ENCODE results near the gene CDH13. TPM values are rescaled to one million over a fixed set of nuclear protein-coding genes. Genes with fewer than 3 reads are reported as not detected.

CDH13 gene
- total and polyA plus RNA-seq, 2 of the 8 experiments (the other 6 are each of a cell fraction or from before 2014, with no cell fraction given) = 2.3 to 2.4 TPM

DNA sequence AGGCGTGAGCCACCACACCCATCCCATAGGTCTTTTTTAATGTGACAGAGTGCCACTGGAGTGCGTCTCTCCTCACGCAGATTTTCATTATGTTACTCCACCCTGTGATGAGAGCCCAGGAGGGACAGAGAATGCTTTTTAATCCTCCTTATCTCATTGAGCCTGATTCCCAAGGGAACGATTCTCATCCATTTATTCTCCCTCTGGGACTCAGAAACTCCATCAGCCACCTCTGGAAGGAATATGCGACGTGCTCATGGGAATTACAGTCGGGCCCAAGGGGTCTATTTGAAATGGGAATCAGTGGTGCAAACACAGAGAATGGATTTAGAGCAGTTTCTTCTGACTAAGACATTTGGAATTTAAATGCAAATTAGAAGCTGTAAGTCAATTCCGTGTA, 1025.1 kb downstream of the CDH13 start (continued):
- TF ChIP-seq, protein P1, sequence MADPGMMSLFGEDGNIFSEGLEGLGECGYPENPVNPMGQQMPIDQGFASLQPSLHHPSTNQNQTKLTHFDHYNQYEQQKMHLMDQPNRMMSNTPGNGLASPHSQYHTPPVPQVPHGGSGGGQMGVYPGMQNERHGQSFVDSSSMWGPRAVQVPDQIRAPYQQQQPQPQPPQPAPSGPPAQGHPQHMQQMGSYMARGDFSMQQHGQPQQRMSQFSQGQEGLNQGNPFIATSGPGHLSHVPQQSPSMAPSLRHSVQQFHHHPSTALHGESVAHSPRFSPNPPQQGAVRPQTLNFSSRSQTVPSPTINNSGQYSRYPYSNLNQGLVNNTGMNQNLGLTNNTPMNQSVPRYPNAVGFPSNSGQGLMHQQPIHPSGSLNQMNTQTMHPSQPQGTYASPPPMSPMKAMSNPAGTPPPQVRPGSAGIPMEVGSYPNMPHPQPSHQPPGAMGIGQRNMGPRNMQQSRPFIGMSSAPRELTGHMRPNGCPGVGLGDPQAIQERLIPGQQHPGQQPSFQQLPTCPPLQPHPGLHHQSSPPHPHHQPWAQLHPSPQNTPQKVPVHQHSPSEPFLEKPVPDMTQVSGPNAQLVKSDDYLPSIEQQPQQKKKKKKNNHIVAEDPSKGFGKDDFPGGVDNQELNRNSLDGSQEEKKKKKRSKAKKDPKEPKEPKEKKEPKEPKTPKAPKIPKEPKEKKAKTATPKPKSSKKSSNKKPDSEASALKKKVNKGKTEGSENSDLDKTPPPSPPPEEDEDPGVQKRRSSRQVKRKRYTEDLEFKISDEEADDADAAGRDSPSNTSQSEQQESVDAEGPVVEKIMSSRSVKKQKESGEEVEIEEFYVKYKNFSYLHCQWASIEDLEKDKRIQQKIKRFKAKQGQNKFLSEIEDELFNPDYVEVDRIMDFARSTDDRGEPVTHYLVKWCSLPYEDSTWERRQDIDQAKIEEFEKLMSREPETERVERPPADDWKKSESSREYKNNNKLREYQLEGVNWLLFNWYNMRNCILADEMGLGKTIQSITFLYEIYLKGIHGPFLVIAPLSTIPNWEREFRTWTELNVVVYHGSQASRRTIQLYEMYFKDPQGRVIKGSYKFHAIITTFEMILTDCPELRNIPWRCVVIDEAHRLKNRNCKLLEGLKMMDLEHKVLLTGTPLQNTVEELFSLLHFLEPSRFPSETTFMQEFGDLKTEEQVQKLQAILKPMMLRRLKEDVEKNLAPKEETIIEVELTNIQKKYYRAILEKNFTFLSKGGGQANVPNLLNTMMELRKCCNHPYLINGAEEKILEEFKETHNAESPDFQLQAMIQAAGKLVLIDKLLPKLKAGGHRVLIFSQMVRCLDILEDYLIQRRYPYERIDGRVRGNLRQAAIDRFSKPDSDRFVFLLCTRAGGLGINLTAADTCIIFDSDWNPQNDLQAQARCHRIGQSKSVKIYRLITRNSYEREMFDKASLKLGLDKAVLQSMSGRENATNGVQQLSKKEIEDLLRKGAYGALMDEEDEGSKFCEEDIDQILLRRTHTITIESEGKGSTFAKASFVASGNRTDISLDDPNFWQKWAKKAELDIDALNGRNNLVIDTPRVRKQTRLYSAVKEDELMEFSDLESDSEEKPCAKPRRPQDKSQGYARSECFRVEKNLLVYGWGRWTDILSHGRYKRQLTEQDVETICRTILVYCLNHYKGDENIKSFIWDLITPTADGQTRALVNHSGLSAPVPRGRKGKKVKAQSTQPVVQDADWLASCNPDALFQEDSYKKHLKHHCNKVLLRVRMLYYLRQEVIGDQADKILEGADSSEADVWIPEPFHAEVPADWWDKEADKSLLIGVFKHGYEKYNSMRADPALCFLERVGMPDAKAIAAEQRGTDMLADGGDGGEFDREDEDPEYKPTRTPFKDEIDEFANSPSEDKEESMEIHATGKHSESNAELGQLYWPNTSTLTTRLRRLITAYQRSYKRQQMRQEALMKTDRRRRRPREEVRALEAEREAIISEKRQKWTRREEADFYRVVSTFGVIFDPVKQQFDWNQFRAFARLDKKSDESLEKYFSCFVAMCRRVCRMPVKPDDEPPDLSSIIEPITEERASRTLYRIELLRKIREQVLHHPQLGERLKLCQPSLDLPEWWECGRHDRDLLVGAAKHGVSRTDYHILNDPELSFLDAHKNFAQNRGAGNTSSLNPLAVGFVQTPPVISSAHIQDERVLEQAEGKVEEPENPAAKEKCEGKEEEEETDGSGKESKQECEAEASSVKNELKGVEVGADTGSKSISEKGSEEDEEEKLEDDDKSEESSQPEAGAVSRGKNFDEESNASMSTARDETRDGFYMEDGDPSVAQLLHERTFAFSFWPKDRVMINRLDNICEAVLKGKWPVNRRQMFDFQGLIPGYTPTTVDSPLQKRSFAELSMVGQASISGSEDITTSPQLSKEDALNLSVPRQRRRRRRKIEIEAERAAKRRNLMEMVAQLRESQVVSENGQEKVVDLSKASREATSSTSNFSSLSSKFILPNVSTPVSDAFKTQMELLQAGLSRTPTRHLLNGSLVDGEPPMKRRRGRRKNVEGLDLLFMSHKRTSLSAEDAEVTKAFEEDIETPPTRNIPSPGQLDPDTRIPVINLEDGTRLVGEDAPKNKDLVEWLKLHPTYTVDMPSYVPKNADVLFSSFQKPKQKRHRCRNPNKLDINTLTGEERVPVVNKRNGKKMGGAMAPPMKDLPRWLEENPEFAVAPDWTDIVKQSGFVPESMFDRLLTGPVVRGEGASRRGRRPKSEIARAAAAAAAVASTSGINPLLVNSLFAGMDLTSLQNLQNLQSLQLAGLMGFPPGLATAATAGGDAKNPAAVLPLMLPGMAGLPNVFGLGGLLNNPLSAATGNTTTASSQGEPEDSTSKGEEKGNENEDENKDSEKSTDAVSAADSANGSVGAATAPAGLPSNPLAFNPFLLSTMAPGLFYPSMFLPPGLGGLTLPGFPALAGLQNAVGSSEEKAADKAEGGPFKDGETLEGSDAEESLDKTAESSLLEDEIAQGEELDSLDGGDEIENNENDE (IDR thresholded peaks at IDR 0.05; ENCODE audit: insufficient replicate concordance, low read length) = no peak
- no peak for TF ChIP-seq HDAC2 (IDR thresholded peaks at IDR 0.05; ENCODE audit: borderline replicate concordance in 1 of 2, low read depth in 2 of 2, low read length in 2 of 2)
- no peak for TF ChIP-seq TAF1 (IDR thresholded peaks at IDR 0.05; ENCODE audit: low read depth, low read length)
- no peak for TF ChIP-seq USF2 (IDR thresholded peaks at IDR 0.05; ENCODE audit: low read length)
- TF ChIP-seq GTF2F1 (IDR thresholded peaks at IDR 0.05; ENCODE audit: borderline replicate concordance, low read depth, low read length) = no peak
- no peak for TF ChIP-seq CTCF (IDR thresholded peaks at IDR 0.05; ENCODE audit: control extremely low read depth in 1 of 3, insufficient read depth in 1 of 3, low read depth in 1 of 3, low read length in 3 of 3)
- no peak for TF ChIP-seq RNF2 (IDR thresholded peaks at IDR 0.05; ENCODE audit: borderline replicate concordance, low read depth, low read length, missing control alignments, poor library complexity, severe bottlenecking)
